HG03342 (cell line): ENCODE measurements around the gene RADX.
"Not testable (repeated sequence)": the region's sequence is repeated elsewhere in the genome, so short reads cannot be mapped to it uniquely, and the experiment has no call there.

Source experiments
- ATAC-seq: cut with Tn5 transposase; IDR thresholded peaks from one replicate; pipeline ENCODE4 v1.9.1; 2021; ENCODE audit warnings: mild to moderate bottlenecking, moderate library complexity; ENCODE audit not compliant: unreplicated experiment

The RADX gene

GRCh38 chrX:106611679-106612392, at the start of gene RADX:
TSS of gene RADX (plus strand) at chrX:106611978. CDS start at chrX:106612081, 103 bp downstream.
- ATAC-seq: peak; percentile 97

- ATAC-seq: no peak
Observed at GRCh38 chrX:106564986-106565385, 46.8 kb upstream of the RADX start.

- ATAC-seq: no peak
Observed at GRCh38 chrX:106566362-106566761, 45.4 kb upstream of the RADX start.

- ATAC-seq: no peak
Observed at GRCh38 chrX:106581856-106582255, 29.9 kb upstream of the RADX start.

- ATAC-seq: no peak
Observed at GRCh38 chrX:106585478-106585877, 26.3 kb upstream of the RADX start.

GRCh38 chrX:106588801-106589200, 23.0 kb upstream of the RADX start:
- ATAC-seq: peak; percentile 57

- peak; percentile 59 for ATAC-seq
Observed at GRCh38 chrX:106599411-106599810, 12.4 kb upstream of the RADX start.

GRCh38 chrX:106606571-106606970, 5.2 kb upstream of the RADX start:
- no peak for ATAC-seq

GRCh38 chrX:106608016-106608415, 3.8 kb upstream of the RADX start:
- no peak for ATAC-seq

GRCh38 chrX:106611317-106611678, 480 bp upstream of the RADX start:
- ATAC-seq: no peak

- peak; percentile 6 for ATAC-seq
Observed at GRCh38 chrX:106612393-106612763, 600 bp downstream of the RADX start.

- no peak for ATAC-seq
Observed at GRCh38 chrX:106613277-106613676, 1.5 kb downstream of the RADX start.

GRCh38 chrX:106615041-106615440, 3.3 kb downstream of the RADX start:
- ATAC-seq: no peak

GRCh38 chrX:106619797-106620196, 8.0 kb downstream of the RADX start:
- no peak for ATAC-seq

- ATAC-seq: no peak
Observed at GRCh38 chrX:106621836-106622235, 10.1 kb downstream of the RADX start.

GRCh38 chrX:106626789-106627188, 15.0 kb downstream of the RADX start:
- no peak for ATAC-seq

- ATAC-seq: no peak
Observed at GRCh38 chrX:106631615-106632014, 19.8 kb downstream of the RADX start.

GRCh38 chrX:106649523-106650428, 38.0 kb downstream of the RADX start:
- peak; percentile 95 for ATAC-seq

GRCh38 chrX:106653625-106654024, 41.8 kb downstream of the RADX start:
- ATAC-seq: not testable (repeated sequence)

GRCh38 chrX:106670631-106671030, 58.9 kb downstream of the RADX start:
- ATAC-seq: no peak

- no peak for ATAC-seq
Observed at GRCh38 chrX:106672527-106672926, 60.7 kb downstream of the RADX start.

- no peak for ATAC-seq
Observed at GRCh38 chrX:106680716-106681115, 68.9 kb downstream of the RADX start.
